HG02970 (cell line): ENCODE results near the gene ATP6V1B1.

Experiments used
- ATAC-seq: cut with Tn5 transposase; IDR thresholded peaks from one replicate; pipeline ENCODE4 v1.9.1; 2021; ENCODE audit warnings: mild to moderate bottlenecking, moderate library complexity, moderate number of reproducible peaks; ENCODE audit not compliant: unreplicated experiment, low FRiP score

Gene ATP6V1B1

GRCh38 chr2:70962885-70963878, 27.5 kb downstream of the ATP6V1B1 start:
- ATAC-seq: no peak

GRCh38 chr2:70964133-70964532, 28.4 kb downstream of the ATP6V1B1 start:
- ATAC-seq: no peak

- peak; percentile 51 for ATAC-seq
Measured at GRCh38 chr2:70964596-70965386, 29.1 kb downstream of the ATP6V1B1 start.

- no peak for ATAC-seq
Measured at GRCh38 chr2:70965506-70965905, 29.8 kb downstream of the ATP6V1B1 start.

GRCh38 chr2:70966681-70967080, 31.0 kb downstream of the ATP6V1B1 start:
- no peak for ATAC-seq

- no peak for ATAC-seq
Measured at GRCh38 chr2:70967189-70967588, 31.5 kb downstream of the ATP6V1B1 start.

GRCh38 chr2:70974592-70974991, 38.9 kb downstream of the ATP6V1B1 start:
- no peak for ATAC-seq

GRCh38 chr2:70975237-70975636, 39.5 kb downstream of the ATP6V1B1 start:
- ATAC-seq: no peak

GRCh38 chr2:70977605-70978205, 42.0 kb downstream of the ATP6V1B1 start:
- no peak for ATAC-seq

GRCh38 chr2:70978341-70979179, 42.9 kb downstream of the ATP6V1B1 start, which contains the start of gene ANKRD53:
Gene ANKRD53, plus strand, starts transcription at chr2:70978630. Its CDS starts 16 bp downstream, at chr2:70978646.
- ATAC-seq: no peak

GRCh38 chr2:70979180-70979488, 43.4 kb downstream of the ATP6V1B1 start:
- no peak for ATAC-seq

GRCh38 chr2:70979626-70980025, 43.9 kb downstream of the ATP6V1B1 start:
- no peak for ATAC-seq

- ATAC-seq: no peak
Measured at GRCh38 chr2:70981421-70981820, 45.7 kb downstream of the ATP6V1B1 start.

- ATAC-seq: no peak
Measured at GRCh38 chr2:70981866-70982810, 46.4 kb downstream of the ATP6V1B1 start.

- ATAC-seq: no peak
Measured at GRCh38 chr2:70982971-70983370, 47.3 kb downstream of the ATP6V1B1 start.

GRCh38 chr2:70983506-70984227, 48.0 kb downstream of the ATP6V1B1 start:
- no peak for ATAC-seq

GRCh38 chr2:70984228-70984575, 48.5 kb downstream of the ATP6V1B1 start:
- no peak for ATAC-seq

GRCh38 chr2:70984576-70985282, 49.0 kb downstream of the ATP6V1B1 start:
- ATAC-seq: no peak
